Effector CD4-positive, alpha-beta T cell (primary cell): ENCODE measurements around the gene BMPR2.
"Not testable (repeated sequence)": the region's sequence is repeated elsewhere in the genome, so short reads cannot be mapped to it uniquely, and the experiment has no call there.

ENCODE experiments used
- DNase-seq: peaks from one replicate; pipeline ENCODE4 v3.0.0-alpha.2; 2020

BMPR2 gene

DNA sequence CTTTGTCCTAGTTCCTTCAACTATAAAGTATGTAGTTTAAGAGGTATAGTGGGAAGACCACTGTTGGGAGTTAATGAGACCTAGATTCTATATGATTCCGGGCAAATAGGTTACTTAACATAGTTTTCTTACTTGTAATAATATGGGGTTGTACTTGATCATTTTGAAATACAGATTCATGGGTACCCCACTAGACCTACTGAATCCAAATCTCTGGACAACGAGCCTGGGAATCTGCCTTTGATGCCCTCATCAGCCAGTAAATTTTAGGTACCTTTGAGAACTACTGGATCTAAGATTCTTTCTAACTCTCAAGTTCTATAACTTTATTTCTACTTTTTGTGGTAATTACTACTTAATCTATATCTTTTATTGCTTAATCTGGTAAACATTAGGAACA lies 6.6 kb downstream of the BMPR2 start:
- DNase-seq: no peak

DNA sequence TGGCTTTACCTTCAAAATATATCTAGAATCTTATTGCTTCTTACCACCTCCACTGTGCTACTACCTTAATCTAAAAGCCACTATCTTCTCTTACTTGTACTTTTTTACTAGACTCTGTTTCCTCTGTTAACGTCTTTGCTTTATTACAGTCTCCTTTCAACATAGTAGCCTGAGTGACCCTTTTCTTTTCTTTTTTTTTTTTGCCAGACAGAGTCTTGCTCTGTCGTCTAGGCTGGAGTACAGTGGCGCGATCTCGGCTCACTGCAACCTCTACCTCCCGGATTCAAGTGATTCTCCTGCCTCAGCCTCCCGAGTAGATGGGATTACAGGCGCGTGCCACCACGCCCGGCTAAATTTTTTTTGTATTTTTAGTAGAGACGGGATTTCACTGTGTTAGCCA lies 10.4 kb downstream of the BMPR2 start:
- DNase-seq: not testable (repeated sequence)

DNA sequence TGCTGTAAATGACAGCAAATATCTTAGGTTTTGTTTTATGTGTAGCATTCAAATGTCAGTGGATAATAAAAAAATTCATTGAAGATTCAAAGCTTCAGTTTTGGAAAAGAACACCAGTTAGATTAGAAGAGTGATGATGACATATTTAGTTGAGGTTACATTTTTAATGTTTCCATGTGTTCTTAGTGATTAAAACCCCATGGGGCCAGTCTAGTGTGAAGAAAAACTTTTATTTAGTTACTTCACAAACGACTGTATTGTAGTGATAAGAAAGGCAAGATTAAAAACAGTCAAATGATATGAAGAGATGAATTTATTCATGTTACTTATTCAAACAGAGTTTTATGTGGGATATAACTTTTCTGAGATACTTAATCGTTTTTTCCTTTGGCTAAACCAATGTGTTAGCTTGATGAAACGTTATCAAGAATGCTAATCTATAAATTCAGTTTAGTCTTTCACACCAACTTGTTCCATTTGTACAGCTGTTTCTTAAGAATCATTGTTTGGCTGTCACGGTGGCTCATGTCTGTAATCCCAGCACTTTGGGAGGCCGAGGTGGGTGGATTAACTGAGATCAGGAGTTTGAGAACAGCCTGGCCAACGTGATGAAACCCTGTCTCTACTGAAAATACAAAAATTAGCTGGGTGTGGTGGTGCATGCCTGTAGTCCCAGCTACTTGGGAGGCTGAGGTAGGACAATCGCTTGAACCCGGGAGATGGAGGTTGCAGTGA lies 11.6 kb downstream of the BMPR2 start:
- no peak for DNase-seq

DNA sequence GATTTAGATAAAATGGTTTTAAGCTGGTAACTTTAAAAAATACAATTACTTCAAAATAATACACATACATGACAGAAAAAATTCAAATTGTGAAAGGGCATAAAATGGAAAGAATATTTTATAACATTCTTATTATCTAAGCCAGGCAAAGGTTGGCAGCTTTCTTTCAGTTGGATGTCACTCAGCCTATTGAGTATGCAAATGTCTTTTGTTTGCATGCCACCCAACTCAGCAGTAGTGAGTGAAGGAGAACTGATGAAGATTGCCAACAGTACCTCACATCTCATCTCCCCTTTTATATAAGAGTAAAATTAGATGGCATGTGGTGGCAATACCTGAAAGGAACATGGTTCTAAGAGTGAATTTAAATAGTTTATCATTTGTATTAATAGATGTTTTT lies 24.8 kb downstream of the BMPR2 start:
- no peak for DNase-seq

DNA sequence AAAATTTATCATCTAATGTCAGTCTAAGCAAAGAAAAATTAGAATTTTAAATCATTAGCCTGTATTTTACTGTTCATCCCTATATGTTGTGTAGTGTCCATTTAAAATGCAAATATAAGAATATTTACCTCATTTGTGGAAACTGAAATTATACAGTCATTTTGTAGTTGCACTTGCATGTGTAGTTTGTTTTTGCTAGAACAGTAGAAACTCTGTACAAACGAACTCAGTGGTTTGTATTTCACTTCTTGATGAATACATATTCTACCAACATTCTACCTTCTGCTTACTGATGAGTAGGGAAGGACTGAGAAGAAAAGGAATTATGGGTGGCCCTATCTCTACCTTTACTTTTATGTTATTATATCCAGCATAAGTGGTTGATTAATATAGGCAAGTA lies 29.7 kb downstream of the BMPR2 start:
- no peak for DNase-seq

DNA sequence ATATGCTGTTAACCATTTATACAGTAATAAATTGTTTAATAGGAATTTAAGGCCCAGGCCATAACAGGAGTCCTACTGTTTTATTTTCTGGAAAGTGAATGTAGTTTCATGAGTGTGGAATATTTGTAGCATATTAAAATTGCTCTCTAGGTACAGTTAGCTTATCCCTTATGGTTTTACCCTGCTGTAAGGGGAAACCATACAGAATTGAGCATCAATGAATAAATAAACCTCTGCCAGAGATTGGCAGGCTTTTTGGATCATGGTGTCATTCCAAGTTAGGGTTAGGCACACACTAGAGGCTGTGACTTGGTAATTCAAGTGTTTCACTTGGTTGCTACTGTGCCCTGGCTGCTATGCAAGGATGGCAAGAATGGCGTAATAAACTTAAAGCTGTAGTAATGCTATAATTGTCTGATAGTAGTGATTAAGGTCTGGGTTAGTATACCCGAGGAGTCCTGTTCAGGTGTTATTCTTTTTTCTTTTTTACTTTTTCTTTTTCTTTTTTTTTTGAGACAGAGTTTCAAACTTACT lies 30.4 kb downstream of the BMPR2 start:
- DNase-seq: no peak

DNA sequence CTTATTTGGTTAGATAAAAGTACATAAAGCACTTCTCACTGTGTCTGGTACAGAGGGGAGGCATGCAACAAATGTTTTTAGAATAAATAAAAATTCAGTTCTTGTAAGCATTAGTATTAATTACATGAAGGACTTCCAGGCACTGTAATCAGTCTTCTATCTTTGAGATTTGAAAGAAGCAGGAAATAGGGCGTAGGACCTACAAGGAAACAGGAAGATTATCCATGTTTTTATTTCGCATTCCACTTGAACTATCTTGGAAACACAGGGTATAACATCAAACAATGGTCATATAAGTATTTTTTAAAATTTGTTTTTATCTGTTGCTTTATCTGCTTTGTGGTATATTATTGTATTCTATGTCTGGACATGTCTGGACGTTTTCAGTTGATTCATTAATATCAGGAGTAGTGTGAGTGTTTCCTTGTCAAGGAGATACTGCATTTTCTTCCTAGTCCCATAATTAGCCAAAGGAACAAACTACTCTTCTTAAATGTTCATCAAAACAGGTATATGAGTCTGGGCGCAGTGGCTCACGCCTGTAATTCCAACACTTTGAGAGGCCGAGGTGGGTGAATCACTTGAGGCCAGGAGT lies 32.5 kb downstream of the BMPR2 start:
- DNase-seq: no peak

DNA sequence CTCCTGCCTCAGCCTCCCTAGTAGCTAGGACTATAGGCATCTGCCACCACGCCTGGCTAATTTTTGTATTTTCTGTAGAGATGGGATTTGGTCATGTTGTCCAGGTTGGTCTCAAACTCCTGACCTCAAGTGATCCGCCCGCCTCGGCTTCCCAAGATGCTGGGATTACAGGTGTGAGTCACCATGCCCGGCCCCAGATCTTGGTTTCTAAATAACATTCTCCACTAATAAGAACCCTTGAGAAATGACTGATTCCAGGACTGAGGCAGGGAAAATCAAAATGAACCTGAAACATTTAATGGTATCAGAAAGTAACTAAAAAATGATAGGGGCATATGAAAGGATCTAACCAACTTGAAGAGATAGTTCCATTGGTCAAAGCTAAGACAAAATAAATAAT lies 34.0 kb downstream of the BMPR2 start:
- DNase-seq: no peak

DNA sequence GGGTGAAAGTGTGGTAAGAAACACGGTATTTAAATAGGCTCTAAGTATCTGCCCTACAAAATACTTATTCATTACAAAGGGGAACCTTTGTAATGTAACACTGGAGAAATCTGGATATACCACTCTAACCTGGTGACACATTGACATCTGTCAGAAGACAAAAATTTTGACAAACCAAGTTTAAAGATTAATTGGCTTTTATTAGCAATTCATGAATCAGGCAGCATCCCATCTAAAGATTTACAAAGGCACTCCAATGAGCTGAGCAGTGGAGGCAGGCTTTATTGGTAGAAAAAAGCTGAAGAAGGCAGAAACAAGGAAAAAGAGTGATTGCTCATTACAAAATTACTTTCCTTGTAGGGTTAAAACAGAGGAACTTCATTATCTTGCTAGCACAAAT lies 35.0 kb downstream of the BMPR2 start:
- DNase-seq: no peak

DNA sequence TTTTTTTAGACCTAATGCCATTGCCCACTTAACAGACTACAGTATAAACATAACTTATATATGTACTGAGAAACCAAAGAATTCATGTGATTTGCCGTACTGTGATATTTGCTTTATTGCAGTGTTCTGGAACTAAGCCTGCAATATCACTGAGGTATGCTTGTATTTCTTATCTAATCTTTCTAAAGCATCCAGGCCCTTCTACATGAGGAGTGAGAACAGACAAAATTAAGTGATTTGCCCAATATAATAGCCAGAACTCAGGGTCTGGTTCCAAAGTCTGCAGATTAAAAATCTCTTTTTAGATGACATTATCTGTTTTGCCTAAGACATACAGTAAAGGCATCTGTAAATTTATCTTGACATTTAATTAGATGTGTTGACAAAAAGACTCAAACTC lies 41.9 kb downstream of the BMPR2 start:
- DNase-seq: no peak

DNA sequence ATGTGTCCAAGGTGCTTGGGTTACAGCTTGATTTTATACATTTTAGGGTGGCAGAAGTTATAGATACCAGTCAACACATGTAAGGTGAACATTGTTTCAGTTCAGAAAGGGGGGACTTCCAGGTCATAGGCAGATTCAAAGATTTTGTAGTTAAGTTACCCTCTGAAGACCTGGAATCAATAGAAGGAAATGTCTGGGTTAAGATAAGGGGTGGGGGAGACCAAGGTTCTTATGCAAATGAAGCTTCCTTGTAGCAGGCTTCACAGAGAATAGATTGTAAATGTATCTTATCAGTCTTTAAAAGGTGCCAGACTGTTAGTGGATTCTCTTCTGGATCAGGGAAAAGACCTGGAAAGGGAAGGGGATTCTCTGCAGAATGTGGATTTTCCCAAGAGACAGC lies 42.4 kb downstream of the BMPR2 start:
- no peak for DNase-seq

DNA sequence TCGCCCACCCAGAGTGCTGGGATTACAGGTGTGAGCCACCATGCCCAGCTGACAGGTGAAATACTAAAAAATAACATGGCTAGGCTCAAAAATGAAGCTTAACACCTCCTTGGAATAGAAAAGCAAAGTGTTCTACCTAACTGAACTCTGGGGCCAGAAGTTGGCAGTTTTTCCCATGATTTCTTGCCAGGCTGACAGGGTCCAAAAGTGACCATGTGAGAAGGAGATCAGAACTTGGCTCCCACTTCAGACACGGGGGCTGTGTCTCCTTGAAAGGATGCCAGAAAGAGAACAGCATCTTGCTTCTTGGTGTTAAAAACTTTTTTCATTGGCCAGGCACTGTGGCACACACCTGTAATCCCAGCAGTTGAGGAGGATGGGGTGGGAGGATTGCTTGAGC lies 47.0 kb downstream of the BMPR2 start:
- no peak for DNase-seq

DNA sequence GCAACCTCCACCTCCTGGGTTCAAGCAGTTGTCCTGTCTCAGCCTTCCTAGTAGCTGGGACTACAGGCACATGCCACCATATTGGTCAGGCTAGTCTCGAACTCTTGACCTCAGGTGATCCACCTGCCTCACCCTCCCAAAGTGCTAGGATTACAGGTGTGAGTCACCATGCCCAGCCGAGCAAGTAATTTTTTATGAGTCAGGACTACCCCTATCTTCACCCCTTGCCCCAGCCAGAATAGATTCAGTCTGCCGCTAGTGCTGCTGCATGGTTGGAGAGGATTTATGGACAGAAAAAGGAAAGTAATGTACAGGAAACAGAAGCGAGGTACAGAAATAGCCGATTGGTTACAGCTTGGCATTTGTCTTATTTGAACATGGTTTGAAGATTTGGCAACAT lies 48.9 kb downstream of the BMPR2 start:
- no peak for DNase-seq

DNA sequence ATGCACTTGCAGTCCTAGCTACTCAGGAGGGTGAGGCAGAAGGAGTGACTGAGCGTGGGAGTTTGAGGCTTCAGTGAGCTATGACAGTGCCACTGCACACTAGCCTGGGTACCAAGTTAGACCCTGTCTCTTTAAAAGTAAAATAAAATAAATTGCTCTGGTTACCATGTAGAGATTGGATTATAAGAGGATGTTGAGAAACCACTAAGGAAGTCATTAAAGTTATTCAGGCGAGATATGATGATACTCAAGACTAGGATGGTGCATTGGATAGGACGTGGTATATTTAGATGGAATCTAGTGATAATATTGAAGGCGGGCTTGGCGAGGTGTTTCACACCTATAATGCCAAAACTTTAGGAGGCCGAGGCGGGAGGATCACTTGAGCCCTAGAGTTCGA lies 50.6 kb downstream of the BMPR2 start:
- no peak for DNase-seq

DNA sequence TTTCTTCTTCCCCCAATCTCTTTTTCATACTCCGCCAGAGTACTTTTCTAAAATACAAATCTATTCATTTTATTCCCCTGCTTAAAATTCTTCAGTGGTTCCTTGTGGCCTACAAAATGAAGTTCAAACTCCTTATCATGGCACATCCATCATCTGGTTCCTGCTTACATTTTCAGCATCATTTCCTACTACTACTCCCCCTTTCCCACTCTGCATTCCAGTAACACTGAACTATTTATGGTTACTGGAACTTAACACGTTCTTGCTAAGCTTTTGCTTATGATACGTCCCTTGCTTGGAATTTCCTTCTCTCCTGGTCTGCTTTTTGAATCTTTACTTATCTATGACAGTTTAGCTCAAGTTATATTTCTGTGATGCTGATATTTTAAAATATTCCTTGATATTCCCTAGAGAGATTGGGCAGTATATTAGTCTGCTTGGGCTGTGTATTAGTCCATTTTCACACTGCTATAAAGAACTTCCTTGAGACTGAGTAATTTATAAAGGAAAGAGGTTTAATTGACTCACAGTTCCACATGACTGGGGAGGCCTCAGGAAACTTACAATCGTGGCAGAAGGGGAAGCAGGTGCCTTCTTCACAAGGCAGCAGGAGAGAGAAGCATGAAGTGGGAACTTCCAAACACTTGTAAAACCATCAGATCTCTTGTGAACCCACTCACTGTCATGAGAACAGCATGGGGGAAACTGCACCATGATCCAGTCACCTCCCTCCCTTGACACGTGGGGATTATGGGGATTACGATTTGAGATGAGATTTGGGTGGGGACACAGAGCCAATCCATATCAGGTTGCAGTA lies 53.2 kb downstream of the BMPR2 start:
- DNase-seq: no peak

DNA sequence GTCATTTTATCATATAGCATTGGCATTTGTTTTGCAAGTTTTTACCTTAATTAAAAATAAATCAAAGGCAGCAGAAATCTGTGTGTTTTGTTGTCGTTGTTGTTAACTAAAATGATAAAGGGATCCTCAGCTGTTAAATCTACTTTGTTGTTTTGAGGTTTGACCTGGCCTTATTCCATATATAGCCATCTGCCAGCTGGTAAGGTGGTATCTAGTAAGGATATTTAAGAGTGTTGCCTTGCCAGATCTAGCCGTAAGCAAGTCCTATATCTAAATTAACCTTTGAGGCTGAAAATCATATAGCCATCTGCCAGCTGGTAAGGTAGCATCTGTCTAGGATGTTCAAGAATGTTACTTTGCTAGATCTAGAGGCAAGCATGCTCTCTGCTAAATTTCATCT lies 56.6 kb downstream of the BMPR2 start:
- no peak for DNase-seq

DNA sequence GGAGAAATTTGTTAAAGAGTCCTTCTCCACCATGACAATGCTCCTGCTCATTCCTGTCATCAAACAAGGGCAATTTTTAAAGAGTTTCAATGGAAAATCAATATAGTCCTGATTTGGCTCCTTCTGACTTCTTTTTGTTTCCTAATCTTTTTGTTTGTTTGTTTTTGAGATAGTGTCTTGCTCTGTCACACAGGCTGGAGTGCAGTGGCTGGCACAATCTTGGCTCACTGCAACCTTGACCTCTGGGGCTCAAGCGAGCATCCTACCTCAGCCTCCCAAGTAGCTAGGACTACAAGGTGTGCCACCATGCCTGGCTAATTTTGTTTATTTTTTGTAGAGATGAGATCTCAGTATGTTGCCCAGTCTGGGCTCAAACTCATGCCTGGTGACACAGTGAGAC lies 58.3 kb downstream of the BMPR2 start:
- no peak for DNase-seq

DNA sequence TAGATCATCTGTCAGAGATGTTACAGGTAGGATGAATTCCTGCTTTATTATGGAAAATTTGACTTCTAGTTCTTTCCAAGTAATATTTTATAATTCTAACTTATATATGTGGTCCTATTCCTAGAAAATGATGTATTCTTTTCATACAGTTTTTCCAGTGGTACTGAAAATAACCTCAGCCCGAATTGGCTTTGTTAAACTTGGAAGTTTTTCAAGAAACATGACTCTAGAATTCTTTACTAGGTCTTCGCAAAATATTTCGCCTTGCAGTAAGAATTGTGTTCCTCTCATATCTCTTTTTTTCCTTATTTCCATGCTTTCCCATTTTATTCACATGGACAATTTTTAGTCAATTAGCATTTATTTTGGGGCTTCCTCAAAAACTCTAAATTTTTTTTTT lies 60.5 kb downstream of the BMPR2 start:
- DNase-seq: no peak

DNA sequence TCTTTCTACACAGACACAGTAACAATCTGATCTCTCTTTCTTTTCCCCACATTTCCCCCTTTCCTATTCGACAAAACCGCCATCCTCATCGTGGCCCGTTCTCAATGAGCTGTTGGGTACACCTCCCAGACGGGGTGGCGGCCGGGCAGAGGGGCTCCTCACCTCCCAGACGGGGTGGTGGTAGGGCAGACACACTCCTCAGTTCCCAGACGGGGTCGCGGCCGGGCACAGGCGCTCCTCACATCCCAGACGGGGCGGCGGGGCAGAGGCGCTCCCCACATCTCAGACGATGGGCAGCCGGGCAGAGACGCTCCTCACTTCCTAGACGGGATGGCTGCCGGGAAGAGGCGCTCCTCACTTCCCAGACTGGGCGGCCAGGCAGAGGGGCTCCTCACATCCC lies 64.0 kb downstream of the BMPR2 start:
- DNase-seq: not testable (repeated sequence)

DNA sequence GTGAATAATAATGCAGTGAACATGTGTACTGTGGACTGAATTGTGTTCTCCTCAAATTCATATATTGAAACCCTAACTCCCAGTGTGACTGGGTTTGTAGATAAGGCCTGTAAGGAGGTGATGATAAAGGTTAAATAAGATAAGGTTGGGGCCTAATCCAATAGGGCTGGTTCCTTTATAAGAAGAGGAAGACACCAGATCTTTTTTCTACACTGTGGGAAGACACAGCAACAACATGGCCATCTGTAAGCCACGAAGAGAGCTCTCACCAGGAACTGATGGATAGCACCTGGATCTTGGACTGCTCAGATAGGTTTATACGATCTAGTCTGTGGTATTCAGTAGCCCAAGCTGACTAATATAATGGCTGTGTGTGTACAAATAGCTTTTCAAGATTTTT lies 66.8 kb downstream of the BMPR2 start:
- no peak for DNase-seq

DNA sequence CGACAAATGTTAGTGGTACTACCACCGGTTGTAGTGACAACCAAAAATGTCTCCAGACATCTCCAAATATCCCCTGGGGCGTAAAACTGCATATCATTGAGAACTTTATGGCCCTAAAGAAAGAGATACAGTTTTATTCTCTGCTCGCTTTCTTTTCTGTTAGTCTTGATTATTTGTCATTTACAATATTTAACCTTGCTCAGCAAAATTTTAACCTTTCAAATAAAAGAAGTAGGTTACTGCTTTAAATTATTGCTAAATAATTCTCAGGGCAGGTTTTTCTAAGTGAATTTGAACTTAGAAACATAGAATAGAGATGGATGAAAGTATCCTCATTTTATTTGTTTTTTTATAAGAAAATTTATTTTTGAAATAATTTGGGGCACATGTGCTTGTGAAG lies 67.9 kb downstream of the BMPR2 start:
- DNase-seq: no peak

DNA sequence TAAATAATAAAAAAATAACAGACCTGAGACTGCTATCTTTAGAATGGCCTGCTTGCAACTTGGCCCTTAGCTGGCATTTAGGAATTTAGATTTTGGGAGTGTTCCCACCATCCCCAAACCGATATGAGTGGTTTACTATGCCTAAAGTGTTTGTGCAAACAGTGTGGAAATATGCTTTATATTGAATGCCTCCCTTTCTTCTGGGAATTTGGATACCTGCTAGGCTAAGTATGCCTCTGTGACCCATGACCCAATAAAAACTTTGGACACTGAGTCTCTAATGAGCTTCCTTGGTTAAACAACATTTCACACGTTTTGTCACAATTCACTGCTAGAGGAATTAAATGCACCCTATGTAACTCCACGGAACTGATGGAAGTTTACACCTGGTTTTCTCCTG lies 73.2 kb downstream of the BMPR2 start:
- no peak for DNase-seq

DNA sequence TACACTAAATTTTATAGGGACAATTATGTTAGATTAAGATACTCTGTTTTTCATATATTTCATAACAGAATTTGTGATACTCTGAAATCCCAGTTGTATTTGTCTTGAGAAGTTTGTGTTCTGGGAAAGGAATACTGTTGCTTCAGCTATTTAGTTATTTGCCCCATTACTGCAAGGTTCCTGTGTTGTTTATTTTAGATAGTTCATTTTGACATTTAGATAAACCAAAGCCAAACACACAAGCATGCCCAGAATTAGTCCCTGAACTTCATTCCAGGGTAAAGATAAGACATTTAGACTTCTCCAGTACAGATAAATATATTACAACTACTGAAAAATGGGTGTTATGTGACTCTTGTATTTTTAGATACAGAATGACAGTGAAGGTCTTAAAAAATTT lies 74.7 kb downstream of the BMPR2 start:
- no peak for DNase-seq

DNA sequence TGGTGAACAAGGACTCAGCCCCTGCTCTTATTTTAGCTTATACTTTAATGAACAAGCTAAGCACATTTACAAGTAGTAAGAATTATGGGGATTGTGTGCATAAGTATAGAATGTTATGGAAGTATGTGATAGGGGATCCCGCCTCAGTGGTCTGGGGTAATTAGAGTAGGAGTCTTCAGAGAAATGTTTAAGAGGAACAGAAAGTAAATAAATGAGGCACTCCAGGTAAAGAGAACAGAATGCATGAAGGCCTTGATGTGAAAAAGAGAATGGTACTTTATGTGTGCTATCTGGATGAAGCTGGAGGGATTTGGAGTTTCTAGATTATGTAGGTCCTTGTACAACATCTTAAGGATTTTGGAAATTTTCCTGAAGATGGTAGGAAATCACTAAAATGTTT lies 76.6 kb downstream of the BMPR2 start:
- DNase-seq: no peak
